ENCODE results near the gene KLHL22.

DNA sequence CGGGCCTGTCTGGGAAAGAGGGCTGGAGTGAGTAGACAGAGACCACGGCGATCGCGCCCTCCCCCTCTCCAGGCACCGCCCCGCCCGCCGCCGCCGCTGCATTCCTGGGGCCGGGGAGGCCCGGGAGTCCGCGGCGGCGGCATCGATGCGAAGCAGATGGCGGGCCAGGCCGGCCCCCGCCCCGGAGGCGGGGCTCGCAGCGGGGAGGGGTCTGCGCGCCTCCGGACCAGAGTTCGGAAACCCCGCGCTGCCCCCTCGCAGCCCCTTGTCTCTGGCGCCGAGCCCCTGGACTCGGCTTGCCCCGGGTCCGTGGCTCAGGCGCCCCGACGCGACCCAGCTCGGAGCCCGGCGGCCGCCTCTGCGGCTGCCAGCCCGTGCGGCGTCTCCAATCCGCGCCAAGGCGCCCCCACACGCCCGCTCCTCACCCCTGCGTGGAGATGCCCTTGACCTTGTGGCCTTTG lies 59.3 kb downstream of the KLHL22 start:
- TF ChIP-seq, protein P1, sequence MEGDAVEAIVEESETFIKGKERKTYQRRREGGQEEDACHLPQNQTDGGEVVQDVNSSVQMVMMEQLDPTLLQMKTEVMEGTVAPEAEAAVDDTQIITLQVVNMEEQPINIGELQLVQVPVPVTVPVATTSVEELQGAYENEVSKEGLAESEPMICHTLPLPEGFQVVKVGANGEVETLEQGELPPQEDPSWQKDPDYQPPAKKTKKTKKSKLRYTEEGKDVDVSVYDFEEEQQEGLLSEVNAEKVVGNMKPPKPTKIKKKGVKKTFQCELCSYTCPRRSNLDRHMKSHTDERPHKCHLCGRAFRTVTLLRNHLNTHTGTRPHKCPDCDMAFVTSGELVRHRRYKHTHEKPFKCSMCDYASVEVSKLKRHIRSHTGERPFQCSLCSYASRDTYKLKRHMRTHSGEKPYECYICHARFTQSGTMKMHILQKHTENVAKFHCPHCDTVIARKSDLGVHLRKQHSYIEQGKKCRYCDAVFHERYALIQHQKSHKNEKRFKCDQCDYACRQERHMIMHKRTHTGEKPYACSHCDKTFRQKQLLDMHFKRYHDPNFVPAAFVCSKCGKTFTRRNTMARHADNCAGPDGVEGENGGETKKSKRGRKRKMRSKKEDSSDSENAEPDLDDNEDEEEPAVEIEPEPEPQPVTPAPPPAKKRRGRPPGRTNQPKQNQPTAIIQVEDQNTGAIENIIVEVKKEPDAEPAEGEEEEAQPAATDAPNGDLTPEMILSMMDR (IDR thresholded peaks at IDR 0.05; ENCODE audit: low read depth, low read length): no peak
- TF ChIP-seq EZH2phosphoT487 (IDR thresholded peaks at IDR 0.05; ENCODE audit: low read depth): no peak
